AG09309 (cell line): ENCODE measurements around the gene L3MBTL3.
A peak's percentile ranks its signal among the peaks of the same experiment; 100 is the strongest.

Experiments used
- DNase-seq: peaks from one replicate; pipeline ENCODE4 v3.0.0-alpha.2; 2010; ENCODE audit warnings: low read depth
- H3K4me3 ChIP-seq: 2 replicates; pipeline ENCODE4 v1.5.1; 2011; ENCODE audit warnings: mild to moderate bottlenecking, low read depth, low read length, moderate library complexity; ENCODE audit not compliant: control insufficient read depth
- CTCF ChIP-seq: IDR thresholded peaks from 2 replicates; pipeline ENCODE4 v1.5.1; 2011; ENCODE audit warnings: mild to moderate bottlenecking, low read depth, low read length, inconsistent platforms; ENCODE audit not compliant: insufficient read depth, control insufficient read depth; ENCODE audit errors: missing control alignments

L3MBTL3 gene

GRCh38 chr6:130050230-130050629, 31.8 kb downstream of the L3MBTL3 start:
- no peak overlapping the region for H3K4me3 ChIP-seq
- TF ChIP-seq CTCF = no peak
- DNase-seq = peak; percentile 59

- no peak for TF ChIP-seq CTCF
- no peak overlapping the region for H3K4me3 ChIP-seq
- no peak for DNase-seq
These were observed 36.3 kb downstream of the L3MBTL3 start for GRCh38 chr6:130054725-130055124.

- H3K4me3 ChIP-seq = no peak overlapping the region
- DNase-seq = no peak
- no peak for TF ChIP-seq CTCF
These were observed 36.9 kb downstream of the L3MBTL3 start for GRCh38 chr6:130055271-130055670.

GRCh38 chr6:130057495-130057894, 39.1 kb downstream of the L3MBTL3 start:
- H3K4me3 ChIP-seq = no peak overlapping the region

GRCh38 chr6:130063806-130064205, 45.4 kb downstream of the L3MBTL3 start:
- no peak for DNase-seq
- TF ChIP-seq CTCF = no peak
- no peak overlapping the region for H3K4me3 ChIP-seq

More at GRCh38 chr6:130057495-130057894, 39.1 kb downstream of the L3MBTL3 start:
- TF ChIP-seq CTCF = no peak
- no peak for DNase-seq

- TF ChIP-seq CTCF = no peak
- no peak for DNase-seq
- H3K4me3 ChIP-seq = no peak overlapping the region
These were observed 47.3 kb downstream of the L3MBTL3 start for GRCh38 chr6:130065609-130066156.

- TF ChIP-seq CTCF = no peak
- no peak overlapping the region for H3K4me3 ChIP-seq
- DNase-seq = no peak
These were observed 51.1 kb downstream of the L3MBTL3 start for GRCh38 chr6:130069485-130069884.
